BJ (cell line): ENCODE results near the gene PLPPR4. TPM values are rescaled to one million over a fixed set of nuclear protein-coding genes. Genes with fewer than 3 reads are reported as not detected.

ENCODE experiments used
- CTCF ChIA-PET: fragments of 350-600 bp; formaldehyde crosslinking; extraction: SDS; loops from one replicate; lab custom pipeline; 2021; ENCODE audit warnings: antibody characterized with exemption, inconsistent platforms; lab: Yijun Ruan, JAX
- POLR2A ChIA-PET: fragments of 300-600 bp; sonication (Branson Sonifier 250); formaldehyde crosslinking; extraction: SDS; loops from one replicate; lab custom pipeline; 2021; ENCODE audit warnings: antibody characterized with exemption; lab: Charles Lee
- DNase-seq: peaks from one replicate; pipeline ENCODE4 v3.0.0-alpha.2; 2011; ENCODE audit warnings: low read depth
- H3K27me3 ChIP-seq: 2 replicates; pipeline ENCODE4 v1.6.0; 2011; ENCODE audit warnings: low read length; ENCODE audit not compliant: control insufficient read depth, insufficient read depth
- H3K36me3 ChIP-seq: 2 replicates; pipeline ENCODE4 v1.5.1; 2011; ENCODE audit warnings: low read length; ENCODE audit not compliant: control insufficient read depth, insufficient read depth
- H3K4me3 ChIP-seq: 2 replicates; pipeline ENCODE4 v1.5.1; 2011; ENCODE audit warnings: low read depth, mild to moderate bottlenecking, control low read depth, low read length
- CTCF ChIP-seq: IDR thresholded peaks from 2 replicates; pipeline ENCODE4 v1.5.1; 2011; ENCODE audit warnings: low read depth, mild to moderate bottlenecking, control low read depth, inconsistent platforms, low read length, moderate library complexity; ENCODE audit not compliant: insufficient read depth
- polyA minus RNA-seq: library from RNA; depleted of rRNA, polyadenylated mRNA; stranded (reverse); fragments of >200 nt; gene quantifications from 2 replicates; pipeline ENCODE4 v1.2.3, GENCODE V29; 2011; rRNA and poly(A)+ RNA removed
- polyA plus RNA-seq: library from polyadenylated mRNA; depleted of rRNA; stranded (reverse); fragments of >200 nt; gene quantifications from 2 replicates; pipeline ENCODE4 v1.2.3, GENCODE V29; 2011; rRNA removed

PLPPR4 gene
- polyA plus RNA-seq (16.3 and 17.6 TPM in 2 replicates), polyA minus RNA-seq (7.8 and 9.1 TPM in 2 replicates)

GRCh38 chr1:99264201-99265021 is at the start of gene PLPPR4:
PLPPR4 (plus strand) TSS chr1:99264492; CDS start chr1:99264594, 102 bp downstream.
- ChIA-PET CTCF (interaction anchor here (0.7 to 1.2 kb wide), 3 partner anchors 11 to 217 kb away, joined by 3 to 5 read pairs (median 3); no protein-coding TSS in a partner anchor), POLR2A (interaction anchor here (0.6 kb wide), 1 partner anchor 364 kb away, joined by 3 read pairs; no protein-coding TSS in a partner anchor)
- no peaks in the 10 kb centered on the region for H3K36me3 ChIP-seq
- peak within 1 kb of the TSS; percentile 63 for H3K4me3 ChIP-seq
- peak; percentile 17 for DNase-seq
- 0 out of 2 replicates have a peak, but pooled peaks have one; percentile 12 for TF ChIP-seq CTCF
- no peaks in the 10 kb centered on the region for H3K27me3 ChIP-seq

- Histone ChIP-seq H3K27me3 (no peaks in the 10 kb centered on the region), H3K36me3 (no peaks in the 10 kb centered on the region), H3K4me3 (no peak overlapping the region)
- no peak for TF ChIP-seq CTCF
- CTCF ChIA-PET = no interaction called here
- POLR2A ChIA-PET = interaction anchor here (0.6 kb wide), 1 partner anchor 1920 kb away, joined by 4 read pairs; no protein-coding TSS in a partner anchor
- no peak for DNase-seq
These were observed 47.3 kb upstream of the PLPPR4 start for GRCh38 chr1:99216956-99217355.

GRCh38 chr1:99217599-99217998 is 46.7 kb upstream of the PLPPR4 start:
- Histone ChIP-seq H3K36me3 (no peaks in the 10 kb centered on the region), H3K4me3 (no peak overlapping the region), H3K27me3 (no peaks in the 10 kb centered on the region)
- POLR2A ChIA-PET = no interaction called here
- TF ChIP-seq CTCF = no peak
- CTCF ChIA-PET = no interaction called here
- DNase-seq = no peak

- CTCF ChIA-PET = no interaction called here
- H3K36me3 ChIP-seq = no peaks in the 10 kb centered on the region
- no peak overlapping the region for H3K4me3 ChIP-seq
- no peak for DNase-seq
- POLR2A ChIA-PET = no interaction called here
- TF ChIP-seq CTCF = no peak
- H3K27me3 ChIP-seq = no peaks in the 10 kb centered on the region
These were observed 45.7 kb upstream of the PLPPR4 start for GRCh38 chr1:99218572-99218971.

GRCh38 chr1:99218999-99219398 is 45.3 kb upstream of the PLPPR4 start:
- ChIA-PET CTCF (no interaction called here), POLR2A (no interaction called here)
- no peak for TF ChIP-seq CTCF

More at GRCh38 chr1:99218999-99219398, 45.3 kb upstream of the PLPPR4 start:
- no peak for DNase-seq
- no peaks in the 10 kb centered on the region for H3K27me3 ChIP-seq
- H3K36me3 ChIP-seq = no peaks in the 10 kb centered on the region
- H3K4me3 ChIP-seq = no peak overlapping the region
